GM18861 (cell line): Measurements from ENCODE around the gene ZNF142.

Source experiments
- ATAC-seq: cut with Tn5 transposase; IDR thresholded peaks from one replicate; pipeline ENCODE4 v1.9.1; 2021; ENCODE audit not compliant: unreplicated experiment

ZNF142 gene

GRCh38 chr2:218648088-218648786, 11.2 kb downstream of the ZNF142 start:
- peak; percentile 57 for ATAC-seq

- peak; percentile 63 for ATAC-seq
Measured at GRCh38 chr2:218645126-218645525, 14.3 kb downstream of the ZNF142 start.

- no peak for ATAC-seq
Measured at GRCh38 chr2:218644721-218645120, 14.7 kb downstream of the ZNF142 start.

- ATAC-seq = no peak
Measured at GRCh38 chr2:218643751-218644310, 15.6 kb downstream of the ZNF142 start.

GRCh38 chr2:218642786-218643185, 16.6 kb downstream of the ZNF142 start:
- ATAC-seq = no peak

- no peak for ATAC-seq
Measured at GRCh38 chr2:218642121-218642656, 17.2 kb downstream of the ZNF142 start.

GRCh38 chr2:218638372-218638771, 21.1 kb downstream of the ZNF142 start:
- no peak for ATAC-seq

GRCh38 chr2:218635719-218636118, 23.7 kb downstream of the ZNF142 start:
- no peak for ATAC-seq

- no peak for ATAC-seq
Measured at GRCh38 chr2:218631837-218632236, 27.6 kb downstream of the ZNF142 start.

- no peak for ATAC-seq
Measured at GRCh38 chr2:218627939-218628338, 31.5 kb downstream of the ZNF142 start.

GRCh38 chr2:218626369-218626768, 33.1 kb downstream of the ZNF142 start:
- ATAC-seq = no peak

- ATAC-seq = no peak
Measured at GRCh38 chr2:218623366-218623705, 36.1 kb downstream of the ZNF142 start.

GRCh38 chr2:218622606-218623365, 36.6 kb downstream of the ZNF142 start:
- ATAC-seq = no peak

GRCh38 chr2:218621007-218621406, 38.4 kb downstream of the ZNF142 start:
- ATAC-seq = no peak

- ATAC-seq = no peak
Measured at GRCh38 chr2:218618102-218618860, 41.1 kb downstream of the ZNF142 start.

- ATAC-seq = no peak
Measured at GRCh38 chr2:218615868-218616315, 43.5 kb downstream of the ZNF142 start.

- no peak for ATAC-seq
Measured at GRCh38 chr2:218607436-218608115, 51.8 kb downstream of the ZNF142 start, which contains the start of gene PLCD4. TSS of gene PLCD4 (plus strand) at chr2:218607899. CDS start at chr2:218615740, 7,841 bp downstream.

GRCh38 chr2:218605432-218605831, 54.0 kb downstream of the ZNF142 start:
- no peak for ATAC-seq
